ENCODE measurements around the gene CAMKK1.

GRCh38 chr17:3890878-3891219 lies 2.0 kb downstream of the CAMKK1 start:
- no peak for TF ChIP-seq CTCF (IDR thresholded peaks at IDR 0.05 in 4 of 5, conservative IDR thresholded peaks at IDR 0.05 in 1 of 5)
- TF ChIP-seq POLR2A (IDR thresholded peaks at IDR 0.05) = no peak

Measured in gastrocnemius medialis (tissue), 4 donors.